ENCODE results near the gene SEC24D.
"Not testable (repeated sequence)": the region's sequence is repeated elsewhere in the genome, so short reads cannot be mapped to it uniquely, and the experiment has no call there.

The SEC24D gene

GRCh38 chr4:118803253-118803652 lies 32.7 kb downstream of the SEC24D start:
- no peak for DNase-seq

GRCh38 chr4:118801895-118802575 lies 33.9 kb downstream of the SEC24D start:
- DNase-seq: no peak

- DNase-seq: no peak
These were observed 36.5 kb downstream of the SEC24D start for GRCh38 chr4:118799231-118799942.

- DNase-seq: no peak
These were observed 37.3 kb downstream of the SEC24D start for GRCh38 chr4:118798658-118799057.

- no peak for DNase-seq
These were observed 38.3 kb downstream of the SEC24D start for GRCh38 chr4:118797558-118798142.

- DNase-seq: not testable (repeated sequence)
These were observed 44.1 kb downstream of the SEC24D start for GRCh38 chr4:118791690-118792446.

- peak; percentile 55 for DNase-seq
These were observed 45.4 kb downstream of the SEC24D start for GRCh38 chr4:118790544-118790943.

- no peak for DNase-seq
These were observed 47.0 kb downstream of the SEC24D start for GRCh38 chr4:118788911-118789310.

GRCh38 chr4:118787844-118788380 lies 48.0 kb downstream of the SEC24D start:
- DNase-seq: no peak

- no peak for DNase-seq
These were observed 51.1 kb downstream of the SEC24D start for GRCh38 chr4:118784776-118785175.

GRCh38 chr4:118783887-118784286 lies 52.0 kb downstream of the SEC24D start:
- DNase-seq: no peak

- not testable (repeated sequence) for DNase-seq
These were observed 53.0 kb downstream of the SEC24D start for GRCh38 chr4:118782886-118783285.

GRCh38 chr4:118777649-118778048 lies 58.3 kb downstream of the SEC24D start:
- DNase-seq: not testable (repeated sequence)

- DNase-seq: not testable (repeated sequence)
These were observed 58.8 kb downstream of the SEC24D start for GRCh38 chr4:118776955-118777640.

- DNase-seq: no peak
These were observed 59.6 kb downstream of the SEC24D start for GRCh38 chr4:118776157-118776954.

- DNase-seq: no peak
These were observed 60.5 kb downstream of the SEC24D start for GRCh38 chr4:118775405-118775804.

- DNase-seq: no peak
These were observed 60.9 kb downstream of the SEC24D start for GRCh38 chr4:118774989-118775388.

- no peak for DNase-seq
These were observed 61.6 kb downstream of the SEC24D start for GRCh38 chr4:118774321-118774720.

- DNase-seq: no peak
These were observed 62.5 kb downstream of the SEC24D start for GRCh38 chr4:118773429-118773792.

GRCh38 chr4:118772767-118773428 lies 63.0 kb downstream of the SEC24D start:
- DNase-seq: no peak
